HG03342 (cell line): ENCODE results near the gene FCAMR.
"Not testable (repeated sequence)": the region's sequence is repeated elsewhere in the genome, so short reads cannot be mapped to it uniquely, and the experiment has no call there.

Experiments
- ATAC-seq: cut with Tn5 transposase; IDR thresholded peaks from one replicate; pipeline ENCODE4 v1.9.1; 2021; ENCODE audit warnings: mild to moderate bottlenecking, moderate library complexity; ENCODE audit not compliant: unreplicated experiment

Gene FCAMR

GRCh38 chr1:206935491-206936067, 34.7 kb downstream of the FCAMR start:
- no peak for ATAC-seq

- ATAC-seq: no peak
Observed at GRCh38 chr1:206933333-206933945, 36.8 kb downstream of the FCAMR start.

GRCh38 chr1:206932177-206932576, 38.1 kb downstream of the FCAMR start:
- ATAC-seq: no peak

GRCh38 chr1:206931709-206932108, 38.6 kb downstream of the FCAMR start:
- ATAC-seq: no peak

GRCh38 chr1:206930210-206930798, 40.0 kb downstream of the FCAMR start:
- peak; percentile 54 for ATAC-seq

GRCh38 chr1:206929524-206929923, 40.7 kb downstream of the FCAMR start:
- ATAC-seq: no peak

- no peak for ATAC-seq
Observed at GRCh38 chr1:206926286-206926685, 44.0 kb downstream of the FCAMR start.

GRCh38 chr1:206925106-206925736, 45.0 kb downstream of the FCAMR start:
- ATAC-seq: peak; percentile 72

GRCh38 chr1:206924592-206925105, 45.6 kb downstream of the FCAMR start:
- peak; percentile 22 for ATAC-seq

GRCh38 chr1:206923961-206924557, 46.2 kb downstream of the FCAMR start:
- not testable (repeated sequence) for ATAC-seq

GRCh38 chr1:206923009-206923960, 47.0 kb downstream of the FCAMR start:
- ATAC-seq: peak; percentile 39

GRCh38 chr1:206922524-206922923, 47.7 kb downstream of the FCAMR start:
- no peak for ATAC-seq

GRCh38 chr1:206921772-206922265, 48.4 kb downstream of the FCAMR start, which contains the start of gene FCMR:
FCMR (minus strand) TSS chr1:206921941; CDS start chr1:206921854, 87 bp downstream.
- no peak for ATAC-seq

- no peak for ATAC-seq
Observed at GRCh38 chr1:206918076-206918475, 52.2 kb downstream of the FCAMR start.

GRCh38 chr1:206916000-206916709, 54.1 kb downstream of the FCAMR start:
- ATAC-seq: no peak

- ATAC-seq: no peak
Observed at GRCh38 chr1:206915030-206915735, 55.1 kb downstream of the FCAMR start.

- no peak for ATAC-seq
Observed at GRCh38 chr1:206913766-206914537, 56.3 kb downstream of the FCAMR start.
